GM23248 (cell line): ENCODE data around the gene MX1. TPM values are rescaled to one million over a fixed set of nuclear protein-coding genes. Genes with fewer than 3 reads are reported as not detected.

Experiments used
- DNase-seq: peaks from one replicate; pipeline ENCODE4 v3.0.0-alpha.2; 2015
- H2AFZ ChIP-seq: fragments of 200-600 bp; sonication (generic); 2 replicates; pipeline ENCODE4 v1.6.1; 2016; ENCODE audit warnings: antibody characterized with exemption
- H3F3A ChIP-seq: fragments of 200-600 bp; sonication (generic); 2 replicates; pipeline ENCODE4 v1.6.1; 2016; ENCODE audit warnings: mild to moderate bottlenecking, antibody characterized with exemption, mixed run types; ENCODE audit not compliant: insufficient read depth
- H3K27ac ChIP-seq: fragments of 200-600 bp; sonication (generic); 2 replicates; pipeline ENCODE4 v1.5.1; 2016; ENCODE audit warnings: mild to moderate bottlenecking
- H3K27me3 ChIP-seq: fragments of 200-600 bp; sonication (generic); replicated peaks from 2 replicates; pipeline ENCODE4 v1.6.1; 2016; ENCODE audit warnings: mild to moderate bottlenecking; ENCODE audit not compliant: insufficient read depth
- H3K36me3 ChIP-seq: fragments of 200-600 bp; sonication (generic); 2 replicates; pipeline ENCODE4 v1.6.1; 2016; ENCODE audit warnings: low read depth, mild to moderate bottlenecking
- H3K4me1 ChIP-seq: fragments of 200-600 bp; sonication (generic); 2 replicates; pipeline ENCODE4 v1.6.1; 2016; ENCODE audit warnings: mild to moderate bottlenecking; ENCODE audit not compliant: insufficient read depth
- H3K4me2 ChIP-seq: fragments of 200-600 bp; sonication (generic); one replicate; pipeline ENCODE4 v1.6.1; 2016; ENCODE audit warnings: mild to moderate bottlenecking; ENCODE audit not compliant: unreplicated experiment
- H3K4me3 ChIP-seq: fragments of 200-600 bp; sonication (generic); 2 replicates; pipeline ENCODE4 v1.5.1; 2016; ENCODE audit warnings: mild to moderate bottlenecking
- H3K79me2 ChIP-seq: fragments of 200-600 bp; sonication (generic); 2 replicates; pipeline ENCODE4 v1.6.1; 2016; ENCODE audit warnings: mild to moderate bottlenecking; ENCODE audit not compliant: insufficient read depth
- H3K9ac ChIP-seq: fragments of 200-600 bp; sonication (generic); 2 replicates; pipeline ENCODE4 v1.6.1; 2016; ENCODE audit warnings: mild to moderate bottlenecking
- H3K9me2 ChIP-seq: fragments of 200-600 bp; sonication (generic); 2 replicates; pipeline ENCODE4 v1.6.1; 2016; ENCODE audit warnings: mixed run types, mild to moderate bottlenecking, moderate library complexity; ENCODE audit not compliant: insufficient read depth
- H3K9me3 ChIP-seq: fragments of 200-600 bp; sonication (generic); one replicate; pipeline ENCODE4 v1.6.1; 2017; ENCODE audit warnings: low read depth
- H4K20me1 ChIP-seq: fragments of 200-600 bp; sonication (generic); 2 replicates; pipeline ENCODE4 v1.6.0; 2016; ENCODE audit not compliant: insufficient read depth
- EZH2 ChIP-seq: fragments of 200-600 bp; sonication (generic); IDR thresholded peaks from 2 replicates; pipeline ENCODE4 v1.6.1; 2018; ENCODE audit warnings: antibody characterized with exemption, mild to moderate bottlenecking; ENCODE audit not compliant: insufficient read depth, poor library complexity, severe bottlenecking
- EZH2phosphoT487 ChIP-seq: fragments of 200-600 bp; sonication (generic); IDR thresholded peaks from 2 replicates; pipeline ENCODE4 v1.6.1; 2018; ENCODE audit warnings: antibody characterized with exemption, moderate library complexity, mild to moderate bottlenecking, low read depth; ENCODE audit not compliant: insufficient read depth
- WGBS, 2 experiments: methylation state at CpG; one replicate each; pipeline ENCODE4 v1.1.6; 2015 to 2017; ENCODE audit warnings: low lambda C conversion rate in 2 of 2, low coverage in 1 of 2; ENCODE audit errors: missing lambda C conversion rate in 2 of 2; 5-methylcytosine and 5-hydroxymethylcytosine counted together
- in situ Hi-C: fragments of 300-500 bp; cut with MboI; formaldehyde crosslinking; loops from 2 replicates; pipeline ENCODE4 v1.15.0; 2020
- polyA plus RNA-seq: library from polyadenylated mRNA; unstranded; fragments of >200 nt; fragmentation: Nextera tagmentation; extraction: Ambion mirVana; gene quantifications from 2 replicates; pipeline ENCODE4 v1.2.1, GENCODE V29; 2016
- total RNA-seq: library from RNA; depleted of rRNA; stranded (reverse); fragments of >200 nt; shearing (Covaris generic); gene quantifications from 2 replicates; pipeline ENCODE4 v1.2.3, GENCODE V29; 2014

Gene MX1
- total and polyA plus RNA-seq, 2 experiments from 2014 or later: 1.6 to 1.9 TPM

DNA sequence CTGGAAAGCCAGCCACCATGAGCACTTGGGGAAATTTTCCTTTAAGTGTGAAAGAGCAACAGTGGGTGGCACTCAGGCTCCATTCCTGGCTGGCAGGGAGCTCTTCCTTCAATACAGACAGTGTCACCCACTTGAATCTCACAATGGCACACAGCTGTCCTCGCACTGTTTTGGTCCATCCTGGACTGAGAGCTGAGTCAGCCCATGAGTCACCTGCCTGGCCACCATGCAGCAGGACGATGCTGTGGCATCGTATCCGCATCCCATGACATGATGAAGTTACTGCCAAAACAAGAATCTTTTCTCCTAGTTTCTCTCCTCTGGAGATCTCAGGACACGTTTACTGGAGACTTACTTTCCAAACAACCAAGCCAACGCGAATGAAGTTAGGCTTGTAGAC is 75.9 kb downstream of the MX1 start:
- H3K36me3 ChIP-seq: no peaks in the 10 kb centered on the region
- no peak overlapping the region for H3K4me3 ChIP-seq
- no peak overlapping the region for H3K9ac ChIP-seq
- no peaks in the 10 kb centered on the region for H3F3A ChIP-seq
- TF ChIP-seq EZH2: no peak
- no peak for TF ChIP-seq EZH2phosphoT487
- H3K9me2 ChIP-seq: no peaks in the 10 kb centered on the region
- peak; percentile 21 for DNase-seq
- no peaks in the 10 kb centered on the region for H3K79me2 ChIP-seq
- in situ Hi-C loops: no loop called here
- H3K4me1 ChIP-seq: no peaks in the 10 kb centered on the region
- no peak overlapping the region for H2AFZ ChIP-seq
- WGBS, 2 experiments: 40 to 43% methylated on average over 7 of the region's 7 CpGs
- peaks cover 46% of the 10 kb centered on the region for H3K27me3 ChIP-seq
- H4K20me1 ChIP-seq: no peaks in the 10 kb centered on the region
- H3K4me2 ChIP-seq: no peak overlapping the region
- H3K27ac ChIP-seq: no peak overlapping the region
- no peaks in the 10 kb centered on the region for H3K9me3 ChIP-seq

DNA sequence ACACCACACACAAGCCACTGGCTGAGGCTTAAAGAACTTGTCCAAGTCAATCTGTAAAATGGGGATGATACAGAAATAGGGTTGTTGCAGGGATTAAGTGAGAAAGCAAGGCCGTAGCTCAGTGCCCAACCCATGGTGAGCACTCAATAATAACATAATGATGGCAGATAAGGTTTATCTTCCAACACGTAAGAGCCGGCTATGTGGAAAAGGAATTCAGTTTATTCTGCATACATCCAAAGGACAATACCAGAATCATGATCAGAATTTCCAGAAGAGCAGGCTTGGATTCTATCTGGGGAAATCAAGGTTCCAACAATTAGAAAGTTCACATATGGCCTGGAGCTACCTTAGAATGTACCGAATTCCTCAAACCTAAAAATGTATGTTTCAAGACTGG is 77.3 kb downstream of the MX1 start:
- Histone ChIP-seq H3F3A (no peaks in the 10 kb centered on the region), H4K20me1 (no peaks in the 10 kb centered on the region), H3K9ac (no peak overlapping the region), H2AFZ (no peak overlapping the region), H3K79me2 (no peaks in the 10 kb centered on the region), H3K27me3 (peaks cover 53% of the 10 kb centered on the region), H3K36me3 (no peaks in the 10 kb centered on the region), H3K4me3 (no peak overlapping the region), H3K4me1 (no peaks in the 10 kb centered on the region), H3K9me2 (no peaks in the 10 kb centered on the region), H3K9me3 (no peaks in the 10 kb centered on the region), H3K27ac (no peak overlapping the region), H3K4me2 (no peak overlapping the region)
- TF ChIP-seq EZH2 (no peak), EZH2phosphoT487 (no peak)
- WGBS, 2 experiments: 83 to 86% methylated on average over 4 of the region's 4 CpGs
- DNase-seq: no peak
- in situ Hi-C loops: no loop called here

DNA sequence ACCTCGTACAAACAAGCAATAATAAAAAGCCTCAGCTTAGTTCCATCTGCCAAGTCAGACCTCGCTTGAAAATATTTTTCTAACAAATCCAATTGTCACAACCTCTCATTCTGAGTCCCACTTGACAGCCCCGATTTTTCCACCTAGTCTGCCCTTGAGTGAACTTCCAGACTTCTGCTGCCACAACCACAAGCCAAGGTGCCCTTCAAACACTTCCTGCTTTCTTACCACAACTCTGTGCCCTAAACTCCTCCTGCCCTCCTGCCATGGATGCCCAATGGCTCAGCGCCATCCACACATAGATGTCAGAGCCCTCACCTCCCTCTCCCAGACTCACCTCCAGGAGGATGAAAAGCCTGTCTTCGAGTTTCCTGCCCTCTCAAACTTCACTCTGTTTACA is 78.0 kb downstream of the MX1 start:
- peaks cover 56% of the 10 kb centered on the region for H3K27me3 ChIP-seq
- no peak overlapping the region for H3K9ac ChIP-seq
- DNase-seq: no peak
- H3K9me2 ChIP-seq: no peaks in the 10 kb centered on the region
- no peak overlapping the region for H3K4me3 ChIP-seq
- H3K9me3 ChIP-seq: no peaks in the 10 kb centered on the region
- no peaks in the 10 kb centered on the region for H4K20me1 ChIP-seq
- H2AFZ ChIP-seq: no peak overlapping the region
- no peak overlapping the region for H3K27ac ChIP-seq
- TF ChIP-seq EZH2 (no peak), EZH2phosphoT487 (no peak)
- no peaks in the 10 kb centered on the region for H3K36me3 ChIP-seq
- in situ Hi-C loops: no loop called here
- H3K4me1 ChIP-seq: no peaks in the 10 kb centered on the region
- no peak overlapping the region for H3K4me2 ChIP-seq
- H3K79me2 ChIP-seq: no peaks in the 10 kb centered on the region
- no peaks in the 10 kb centered on the region for H3F3A ChIP-seq
- WGBS, 2 experiments: 45 to 47% methylated on average over 5 of the region's 5 CpGs

DNA sequence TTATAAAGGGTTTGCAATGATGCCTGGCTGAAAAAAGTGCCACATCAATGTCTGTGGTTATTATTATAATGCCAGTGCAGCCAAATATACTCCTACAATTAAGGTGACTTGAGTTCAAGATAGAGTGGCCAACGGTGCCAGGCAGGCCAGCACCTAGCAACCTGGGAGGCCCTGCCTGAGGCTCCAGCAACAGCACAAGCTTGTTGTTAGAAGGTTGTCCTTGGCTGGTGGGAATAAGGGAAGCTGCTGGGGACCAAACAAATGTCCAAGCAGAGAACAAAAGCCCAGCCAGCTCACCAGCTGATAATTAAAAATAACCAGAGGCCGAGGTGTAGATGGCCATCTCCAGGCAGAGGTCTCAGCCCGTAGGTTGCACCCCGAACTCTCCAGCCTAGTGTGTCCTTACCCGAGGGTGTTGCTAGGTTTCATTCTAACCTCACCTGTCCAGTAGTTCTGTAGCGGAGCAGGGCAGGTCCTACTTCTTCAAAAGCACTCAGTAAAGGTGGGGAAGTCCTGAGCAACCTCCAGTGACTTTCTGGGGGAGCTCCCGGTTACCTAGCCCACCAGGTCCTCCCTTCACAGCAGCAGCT is 80.1 kb downstream of the MX1 start:
- H3K4me3 ChIP-seq: no peak overlapping the region
- no peaks in the 10 kb centered on the region for H4K20me1 ChIP-seq
- no peak overlapping the region for H3K9ac ChIP-seq
- no peak for TF ChIP-seq EZH2
- TF ChIP-seq EZH2phosphoT487: no peak
- H3K27me3 ChIP-seq: peaks cover 55% of the 10 kb centered on the region
- no peaks in the 10 kb centered on the region for H3K4me1 ChIP-seq
- no peak for DNase-seq
- H3K79me2 ChIP-seq: no peaks in the 10 kb centered on the region
- H3K4me2 ChIP-seq: no peak overlapping the region
- in situ Hi-C loops: no loop called here
- 68 to 73% methylated on average over 7 of the region's 7 CpGs for WGBS, 2 experiments
- H2AFZ ChIP-seq: no peak overlapping the region
- no peaks in the 10 kb centered on the region for H3K9me2 ChIP-seq
- no peaks in the 10 kb centered on the region for H3K9me3 ChIP-seq
- H3F3A ChIP-seq: no peaks in the 10 kb centered on the region
- no peaks in the 10 kb centered on the region for H3K36me3 ChIP-seq
- no peak overlapping the region for H3K27ac ChIP-seq
